GM10847 (cell line): ENCODE data around the gene TMPRSS9.

Experiments used
- POLR2A ChIP-seq: IDR thresholded peaks from 2 replicates; pipeline ENCODE4 v1.6.1; 2011; ENCODE audit not compliant: insufficient read length; ENCODE audit errors: extremely low read depth

TMPRSS9 gene

GRCh38 chr19:2359992-2360685, at the start of gene TMPRSS9:
TMPRSS9 (plus strand) TSS chr19:2360265; CDS start chr19:2389786, 29,521 bp downstream.
- no peak for TF ChIP-seq POLR2A

- no peak for TF ChIP-seq POLR2A
These were observed 49.0 kb upstream of the TMPRSS9 start for GRCh38 chr19:2311093-2311492.

GRCh38 chr19:2312820-2313501, 47.1 kb upstream of the TMPRSS9 start:
- TF ChIP-seq POLR2A = no peak

- no peak for TF ChIP-seq POLR2A
These were observed 44.8 kb upstream of the TMPRSS9 start for GRCh38 chr19:2315121-2315817.

- TF ChIP-seq POLR2A = no peak
These were observed 44.2 kb upstream of the TMPRSS9 start for GRCh38 chr19:2315818-2316353.

GRCh38 chr19:2317300-2317699, 42.8 kb upstream of the TMPRSS9 start:
- TF ChIP-seq POLR2A = no peak

- no peak for TF ChIP-seq POLR2A
These were observed 42.3 kb upstream of the TMPRSS9 start for GRCh38 chr19:2317756-2318155.

GRCh38 chr19:2318923-2319322, 41.1 kb upstream of the TMPRSS9 start:
- no peak for TF ChIP-seq POLR2A

GRCh38 chr19:2319551-2319950, 40.5 kb upstream of the TMPRSS9 start:
- TF ChIP-seq POLR2A = no peak

- TF ChIP-seq POLR2A = no peak
These were observed 40.0 kb upstream of the TMPRSS9 start for GRCh38 chr19:2320049-2320448.

GRCh38 chr19:2320939-2321338, 39.1 kb upstream of the TMPRSS9 start:
- no peak for TF ChIP-seq POLR2A

GRCh38 chr19:2321565-2322283, 38.3 kb upstream of the TMPRSS9 start:
- TF ChIP-seq POLR2A = no peak

- no peak for TF ChIP-seq POLR2A
These were observed 36.4 kb upstream of the TMPRSS9 start for GRCh38 chr19:2323707-2324106.

GRCh38 chr19:2324220-2324948, 35.7 kb upstream of the TMPRSS9 start:
- no peak for TF ChIP-seq POLR2A
